ENCODE measurements around the gene ITIH5. TPM values are rescaled to one million over a fixed set of nuclear protein-coding genes. Genes with fewer than 3 reads are reported as not detected.
"Not testable (repeated sequence)": the region's sequence is repeated elsewhere in the genome, so short reads cannot be mapped to it uniquely, and the experiment has no call there.

ITIH5 gene
- total and polyA plus RNA-seq, 2 donors: 97.6 to 113 TPM

DNA sequence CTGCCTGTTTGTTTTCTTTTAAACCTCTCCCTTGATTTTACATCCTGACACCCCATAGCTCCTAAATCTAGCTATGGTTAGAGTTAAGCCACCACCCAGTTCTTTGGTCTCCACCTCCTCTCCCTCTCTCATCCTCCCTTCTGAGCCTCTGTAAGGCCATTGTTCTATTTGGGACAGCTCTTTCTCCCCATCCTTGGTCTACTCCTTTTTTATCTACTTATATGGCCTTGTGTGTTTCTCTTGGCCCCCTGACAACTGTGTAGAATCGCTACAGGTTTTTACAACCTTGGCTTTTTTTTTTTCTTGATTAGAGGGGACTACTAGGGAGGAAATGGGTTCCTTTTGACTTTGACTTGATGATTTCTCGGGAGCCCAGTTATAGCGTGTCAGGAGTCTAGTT is 3.4 kb upstream of the ITIH5 start:
- WGBS: 77% methylated on average over 3 of the region's 3 CpGs
- Histone ChIP-seq H3K36me3 (ENCODE audit: insufficient read depth) (no peaks in the 10 kb centered on the region), H3K27ac (ENCODE audit: low read depth) (no peak overlapping the region), H3K4me3 (ENCODE audit: low read depth, low read length) (no peak overlapping the region), H3K4me1 (ENCODE audit: insufficient read depth) (no peaks in the 10 kb centered on the region)
- no peak for DNase-seq (ENCODE audit: extremely low spot score)

DNA sequence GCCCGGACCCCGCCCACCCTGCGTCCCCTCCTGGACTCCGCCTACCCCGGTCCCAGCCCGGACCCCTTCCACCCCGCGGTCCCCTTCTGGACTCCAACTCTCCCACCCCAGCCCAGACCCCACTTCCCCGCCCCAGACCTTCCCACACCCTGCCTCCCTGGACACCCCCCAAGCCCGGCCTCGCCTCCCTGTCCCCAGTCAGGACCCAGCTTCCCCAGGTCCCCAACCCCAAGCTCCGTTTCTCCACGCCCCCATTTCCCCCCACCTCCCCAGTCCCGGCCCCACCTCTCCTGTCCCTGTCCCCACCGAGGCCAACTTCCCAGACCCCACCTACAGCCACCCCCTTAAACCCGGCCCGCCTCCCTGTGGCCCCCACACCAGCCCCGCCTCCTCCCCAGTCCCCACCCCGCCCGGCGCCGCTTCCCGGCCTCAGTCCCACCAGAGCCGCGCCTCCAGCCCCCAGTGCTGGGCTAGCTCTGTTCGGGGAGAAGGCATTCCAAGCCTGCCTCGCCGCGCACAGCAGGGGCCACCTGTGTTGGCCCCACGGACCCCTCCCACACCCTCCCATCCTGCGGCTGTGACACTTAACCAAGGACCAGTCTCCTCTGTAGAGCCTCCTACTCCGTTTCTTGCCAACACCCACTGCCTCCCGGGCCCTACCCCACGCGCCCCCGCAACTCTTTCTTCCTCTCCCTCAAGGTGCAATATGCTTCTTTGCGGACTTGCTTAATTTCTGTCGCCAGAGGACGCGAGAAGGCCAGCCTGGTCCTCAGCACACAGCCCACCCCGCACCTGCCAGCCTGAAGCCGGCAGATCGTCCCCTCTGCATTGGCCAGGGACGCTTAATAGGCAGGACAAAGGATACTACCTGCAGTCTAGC is 736 bp upstream of the ITIH5 start:
- H3K27ac ChIP-seq (ENCODE audit: low read depth): no peak overlapping the region
- no peak for DNase-seq (ENCODE audit: extremely low spot score)
- no peaks in the 10 kb centered on the region for H3K4me1 ChIP-seq (ENCODE audit: insufficient read depth)
- WGBS: 5% methylated on average over 41 of the region's 44 CpGs
- no peaks in the 10 kb centered on the region for H3K36me3 ChIP-seq (ENCODE audit: insufficient read depth)
- peak overlapping the region; percentile 51 for H3K4me3 ChIP-seq (ENCODE audit: low read depth, low read length)

DNA sequence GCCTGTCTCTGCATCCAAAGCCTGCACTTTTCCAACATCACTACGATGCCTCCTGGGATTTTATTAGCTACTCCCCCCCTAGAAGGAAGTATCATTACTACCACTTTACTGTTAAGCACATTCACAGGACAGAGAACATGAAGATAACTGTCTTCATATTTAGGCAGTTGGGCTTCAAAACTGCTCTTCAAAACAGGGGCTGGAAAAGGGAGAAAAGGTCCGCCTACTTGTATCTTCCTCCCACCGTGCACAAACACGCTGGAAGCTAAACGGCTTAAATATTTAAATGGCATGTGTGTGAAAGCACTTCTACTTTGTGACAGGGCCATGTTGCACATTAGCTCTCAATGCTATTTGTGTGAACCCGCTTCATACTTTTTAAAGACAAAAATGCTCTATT is 999 bp downstream of the ITIH5 start:
- peak overlapping the region; percentile 91 for H3K4me3 ChIP-seq (ENCODE audit: low read depth, low read length)
- WGBS: 6% methylated on average over 6 of the region's 6 CpGs
- no peaks in the 10 kb centered on the region for H3K36me3 ChIP-seq (ENCODE audit: insufficient read depth)
- DNase-seq (ENCODE audit: extremely low spot score): no peak
- H3K27ac ChIP-seq (ENCODE audit: low read depth): no peak overlapping the region
- H3K4me1 ChIP-seq (ENCODE audit: insufficient read depth): no peaks in the 10 kb centered on the region

DNA sequence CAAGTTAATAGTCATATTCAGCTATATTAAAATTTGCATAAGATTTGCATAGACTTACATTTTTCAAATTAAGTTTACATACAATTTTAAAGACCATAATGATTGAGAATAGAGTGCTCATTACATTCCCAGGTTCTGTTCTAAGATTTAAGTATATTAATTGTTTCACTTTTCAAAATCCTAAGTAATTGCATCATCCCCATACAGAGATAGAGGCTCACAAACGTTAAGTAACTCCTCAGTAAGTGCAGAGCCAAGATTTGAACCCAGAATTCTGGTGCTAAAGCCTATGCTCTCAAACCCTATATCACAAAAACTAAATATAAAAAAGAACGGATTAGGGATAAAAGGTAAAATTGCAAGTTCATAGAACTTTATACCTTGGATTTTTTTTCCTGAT is 2.1 kb downstream of the ITIH5 start:
- H3K4me3 ChIP-seq (ENCODE audit: low read depth, low read length): no peak overlapping the region
- 51% methylated on average over 2 of the region's 2 CpGs for WGBS
- no peak overlapping the region for H3K27ac ChIP-seq (ENCODE audit: low read depth)
- DNase-seq (ENCODE audit: extremely low spot score): no peak
- no peaks in the 10 kb centered on the region for H3K4me1 ChIP-seq (ENCODE audit: insufficient read depth)
- no peaks in the 10 kb centered on the region for H3K36me3 ChIP-seq (ENCODE audit: insufficient read depth)

DNA sequence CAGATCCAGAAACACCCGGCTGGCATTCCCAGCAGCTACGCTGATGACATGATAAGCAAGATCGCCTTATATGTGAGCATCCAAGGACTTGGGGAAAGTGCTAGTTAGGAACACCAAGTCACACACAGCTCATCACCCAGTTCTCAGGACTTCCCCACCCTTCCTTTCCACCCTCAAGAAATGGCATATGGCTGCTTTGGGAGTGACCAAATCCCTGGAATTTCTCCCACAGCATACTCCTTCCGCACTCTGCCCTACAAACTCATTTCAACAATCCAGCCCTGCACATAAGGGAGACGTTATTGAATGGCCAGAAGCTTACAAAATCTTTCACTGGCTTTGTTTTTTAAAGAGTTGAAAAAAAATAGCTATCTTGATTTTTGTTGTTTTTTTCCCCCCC is 4.2 kb downstream of the ITIH5 start:
- H3K4me3 ChIP-seq (ENCODE audit: low read depth, low read length): no peak overlapping the region
- no peaks in the 10 kb centered on the region for H3K4me1 ChIP-seq (ENCODE audit: insufficient read depth)
- H3K27ac ChIP-seq (ENCODE audit: low read depth): no peak overlapping the region
- H3K36me3 ChIP-seq (ENCODE audit: insufficient read depth): no peaks in the 10 kb centered on the region
- 59% methylated on average over 5 of the region's 5 CpGs for WGBS
- no peak for DNase-seq (ENCODE audit: extremely low spot score)

DNA sequence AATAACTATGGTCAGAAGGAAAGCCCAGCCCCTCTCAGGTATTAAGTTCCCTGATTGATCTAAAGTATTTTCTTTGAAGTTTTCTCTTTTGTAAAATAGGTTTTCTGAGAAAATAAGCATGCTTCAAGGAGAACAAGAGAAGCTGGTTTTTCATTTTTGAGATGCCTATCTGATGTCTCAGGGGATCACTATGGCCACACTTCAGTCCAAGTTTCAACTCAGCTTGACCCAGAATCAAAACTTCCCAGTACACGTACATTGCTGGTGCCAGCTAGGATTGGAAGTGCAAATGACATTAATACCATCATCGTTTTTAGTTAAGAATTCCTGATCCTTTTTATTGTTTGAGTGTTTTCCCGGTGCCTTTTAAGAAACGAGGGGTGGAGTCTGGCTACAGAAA is 7.2 kb downstream of the ITIH5 start:
- Histone ChIP-seq H3K4me1 (ENCODE audit: insufficient read depth) (no peaks in the 10 kb centered on the region), H3K4me3 (ENCODE audit: low read depth, low read length) (no peak overlapping the region)
- WGBS: 33% methylated on average over 4 of the region's 4 CpGs

DNA sequence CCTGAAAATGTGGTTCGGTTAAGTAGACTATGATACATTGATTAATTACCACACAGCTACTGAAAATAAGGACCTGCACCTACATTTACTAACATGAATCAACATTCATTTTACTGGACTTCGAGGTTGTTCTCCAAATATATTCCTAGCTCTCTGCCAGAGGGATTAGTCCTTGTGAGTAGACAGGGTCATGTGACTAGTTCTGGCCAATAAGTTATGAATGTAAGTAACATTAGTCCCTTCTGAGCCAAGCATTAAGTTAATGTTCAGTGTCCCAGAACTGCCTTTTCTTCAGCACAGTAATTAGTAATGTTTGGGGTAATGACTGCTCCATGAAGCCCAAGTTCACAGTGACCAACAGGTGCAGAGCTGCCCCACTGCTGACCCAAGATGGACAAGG is 9.2 kb downstream of the ITIH5 start:
- no peaks in the 10 kb centered on the region for H3K36me3 ChIP-seq (ENCODE audit: insufficient read depth)
- WGBS: 59% methylated on average over 2 of the region's 2 CpGs
- DNase-seq (ENCODE audit: extremely low spot score): no peak
- H3K27ac ChIP-seq (ENCODE audit: low read depth): no peak overlapping the region
- no peak overlapping the region for H3K4me3 ChIP-seq (ENCODE audit: low read depth, low read length)
- no peaks in the 10 kb centered on the region for H3K4me1 ChIP-seq (ENCODE audit: insufficient read depth)

More for the DNA sequence above, 7.2 kb downstream of the ITIH5 start:
- Histone ChIP-seq H3K36me3 (ENCODE audit: insufficient read depth) (no peaks in the 10 kb centered on the region), H3K27ac (ENCODE audit: low read depth) (no peak overlapping the region)
- no peak for DNase-seq (ENCODE audit: extremely low spot score)

DNA sequence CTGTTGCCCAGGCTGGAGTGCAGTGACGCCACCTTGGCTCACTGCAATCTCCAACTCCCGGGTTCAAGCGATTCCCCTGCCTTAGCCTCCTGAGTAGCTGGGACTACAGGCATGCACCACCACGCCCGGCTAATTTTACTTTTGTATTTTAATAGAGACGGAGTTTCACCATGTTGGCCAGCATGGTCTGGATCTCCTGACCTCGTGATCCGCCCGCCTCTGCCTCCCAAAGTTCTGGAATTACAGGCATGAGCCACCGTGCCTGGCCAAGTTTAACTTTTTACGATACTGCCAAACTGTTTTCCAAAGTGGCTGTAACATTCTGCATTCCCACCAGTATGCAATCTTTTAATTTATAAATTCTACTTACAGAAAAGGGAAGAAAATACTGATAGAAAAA is 9.7 kb downstream of the ITIH5 start:
- H3K36me3 ChIP-seq (ENCODE audit: insufficient read depth); H3K27ac ChIP-seq (ENCODE audit: low read depth); H3K4me3 ChIP-seq (ENCODE audit: low read depth, low read length); H3K4me1 ChIP-seq (ENCODE audit: insufficient read depth); DNase-seq (ENCODE audit: extremely low spot score): not testable (repeated sequence)
- WGBS: 51% methylated on average over 11 of the region's 11 CpGs

DNA sequence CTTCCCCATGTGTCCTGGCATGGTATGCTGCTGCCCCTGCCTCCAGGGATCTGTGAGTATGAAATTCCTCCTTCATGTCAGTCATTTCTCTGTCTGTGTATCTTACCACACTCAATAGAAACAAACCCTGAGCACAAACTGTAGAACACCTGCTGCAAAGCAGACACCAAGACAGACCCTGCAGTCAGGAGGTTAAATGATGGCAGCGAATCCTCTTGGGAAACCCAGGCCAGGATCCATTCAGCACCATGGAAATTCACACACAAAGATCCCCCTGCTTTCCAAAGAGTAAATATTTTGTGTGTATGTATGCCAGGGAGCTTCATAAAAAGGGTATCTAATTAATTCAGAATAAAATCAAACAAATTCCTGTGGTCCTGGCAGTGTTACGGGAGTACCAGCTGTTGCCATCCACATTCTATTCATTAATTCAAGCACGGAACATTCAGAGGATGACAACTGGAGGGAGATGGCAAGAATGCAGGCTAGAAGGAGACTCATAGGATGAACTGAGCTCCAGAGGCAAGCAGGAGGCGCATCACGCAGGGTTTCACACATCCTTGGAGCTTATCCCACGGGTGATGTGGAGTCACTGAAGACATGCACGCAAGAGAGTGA is 14.8 kb downstream of the ITIH5 start:
- no peaks in the 10 kb centered on the region for H3K4me1 ChIP-seq (ENCODE audit: insufficient read depth)
- H3K36me3 ChIP-seq (ENCODE audit: insufficient read depth): peaks cover 2% of the 10 kb centered on the region
- no peak overlapping the region for H3K27ac ChIP-seq (ENCODE audit: low read depth)
- 90% methylated on average over 7 of the region's 7 CpGs for WGBS
- H3K4me3 ChIP-seq (ENCODE audit: low read depth, low read length): no peak overlapping the region
- no peak for DNase-seq (ENCODE audit: extremely low spot score)

DNA sequence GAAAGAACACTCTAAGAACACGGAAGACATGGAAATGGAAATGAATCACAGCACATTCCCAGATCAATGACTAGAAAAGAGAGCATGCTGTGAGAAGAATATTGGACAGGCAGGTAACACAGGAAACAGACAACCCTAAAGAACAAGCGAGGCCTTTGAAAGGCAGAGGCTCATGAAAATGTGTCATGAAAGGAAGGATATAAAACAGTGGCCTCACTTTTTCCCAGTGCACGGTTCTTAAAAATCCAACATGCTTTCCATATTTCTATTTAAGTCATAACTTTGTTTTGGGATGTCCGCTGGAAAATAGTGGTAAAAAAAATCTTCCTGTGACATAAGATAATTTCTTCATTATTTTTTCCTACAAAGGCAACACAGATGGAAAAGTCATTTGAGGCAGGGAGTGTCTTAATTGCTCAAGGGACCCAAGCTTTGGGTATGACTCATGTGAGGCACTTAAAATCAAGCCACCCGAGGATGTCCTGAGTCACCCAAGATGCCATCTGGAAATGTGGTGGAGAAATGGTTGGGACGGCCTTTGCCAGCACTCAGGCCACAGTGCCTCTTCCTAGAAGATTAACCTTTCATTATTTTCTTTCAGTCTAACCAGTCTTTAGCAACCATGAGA is 17.0 kb downstream of the ITIH5 start:
- Histone ChIP-seq H3K36me3 (ENCODE audit: insufficient read depth) (peaks cover 2% of the 10 kb centered on the region), H3K27ac (ENCODE audit: low read depth) (no peak overlapping the region)

DNA sequence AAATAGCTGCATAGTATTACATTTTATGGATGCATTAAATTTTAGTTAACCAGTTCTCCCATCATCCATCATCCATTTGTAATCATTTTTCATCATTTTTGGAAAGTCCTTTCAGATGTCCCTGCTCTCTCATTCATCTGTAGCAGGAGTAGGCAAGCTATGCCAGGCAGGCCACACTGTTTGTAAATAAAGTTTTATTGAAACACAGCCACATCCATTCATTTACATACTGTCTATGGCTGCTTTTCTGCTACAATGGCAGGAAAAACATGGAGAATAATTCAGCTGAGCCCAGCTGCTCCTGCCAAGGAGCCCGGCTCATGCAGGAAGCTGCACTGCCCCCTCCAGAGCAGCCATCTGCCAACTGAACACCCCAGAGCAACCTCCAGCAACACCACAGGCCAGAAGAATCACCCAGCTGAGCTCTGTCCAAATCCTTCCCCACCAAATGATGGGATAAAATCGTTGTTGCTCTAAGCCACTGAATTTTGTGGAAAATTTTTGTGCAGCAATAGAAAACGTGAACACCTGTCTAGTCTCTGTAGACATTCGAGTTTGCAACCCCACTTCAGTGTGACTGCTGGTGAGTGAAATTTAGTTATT is 19.6 kb downstream of the ITIH5 start:
- H3K36me3 ChIP-seq (ENCODE audit: insufficient read depth): peaks cover under 1% of the 10 kb centered on the region
- no peak overlapping the region for H3K27ac ChIP-seq (ENCODE audit: low read depth)
- DNase-seq (ENCODE audit: extremely low spot score): no peak
- no peak overlapping the region for H3K4me3 ChIP-seq (ENCODE audit: low read depth, low read length)
- no peaks in the 10 kb centered on the region for H3K4me1 ChIP-seq (ENCODE audit: insufficient read depth)
- 89% methylated on average over 4 of the region's 4 CpGs for WGBS

More for the DNA sequence above, 17.0 kb downstream of the ITIH5 start:
- no peak for DNase-seq (ENCODE audit: extremely low spot score)
- 73% methylated on average over 6 of the region's 6 CpGs for WGBS
- Histone ChIP-seq H3K4me1 (ENCODE audit: insufficient read depth) (no peaks in the 10 kb centered on the region), H3K4me3 (ENCODE audit: low read depth, low read length) (no peak overlapping the region)

DNA sequence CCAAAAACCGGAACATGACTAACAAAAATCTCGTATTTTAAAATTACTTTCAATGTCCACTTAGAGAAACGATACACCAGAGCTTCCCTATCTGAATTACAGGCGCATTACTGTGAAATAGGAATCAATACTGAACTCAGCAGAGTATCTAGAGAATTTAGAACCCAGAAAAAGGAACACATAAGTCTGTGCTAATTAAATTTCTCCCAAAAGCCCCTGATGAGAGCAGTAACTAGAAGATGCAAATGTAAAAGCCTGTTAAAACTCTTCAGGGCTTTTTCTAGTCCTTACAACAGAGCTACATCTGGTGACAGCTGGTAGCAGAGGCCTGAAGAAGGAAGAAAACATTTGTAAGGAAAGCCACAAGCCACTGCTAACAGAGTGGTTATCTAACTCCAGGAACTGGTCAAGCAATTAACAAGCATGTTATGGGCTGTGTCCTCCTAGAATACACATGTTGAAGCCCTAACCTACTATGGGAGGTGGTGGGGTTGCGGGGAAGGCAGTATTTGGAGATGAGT is 24.2 kb downstream of the ITIH5 start:
- H3K4me3 ChIP-seq (ENCODE audit: low read depth, low read length): no peak overlapping the region
- no peak for DNase-seq (ENCODE audit: extremely low spot score)
- 74% methylated on average over 5 of the region's 5 CpGs for WGBS
- H3K27ac ChIP-seq (ENCODE audit: low read depth): no peak overlapping the region
- H3K36me3 ChIP-seq (ENCODE audit: insufficient read depth): no peaks in the 10 kb centered on the region
- H3K4me1 ChIP-seq (ENCODE audit: insufficient read depth): no peaks in the 10 kb centered on the region

DNA sequence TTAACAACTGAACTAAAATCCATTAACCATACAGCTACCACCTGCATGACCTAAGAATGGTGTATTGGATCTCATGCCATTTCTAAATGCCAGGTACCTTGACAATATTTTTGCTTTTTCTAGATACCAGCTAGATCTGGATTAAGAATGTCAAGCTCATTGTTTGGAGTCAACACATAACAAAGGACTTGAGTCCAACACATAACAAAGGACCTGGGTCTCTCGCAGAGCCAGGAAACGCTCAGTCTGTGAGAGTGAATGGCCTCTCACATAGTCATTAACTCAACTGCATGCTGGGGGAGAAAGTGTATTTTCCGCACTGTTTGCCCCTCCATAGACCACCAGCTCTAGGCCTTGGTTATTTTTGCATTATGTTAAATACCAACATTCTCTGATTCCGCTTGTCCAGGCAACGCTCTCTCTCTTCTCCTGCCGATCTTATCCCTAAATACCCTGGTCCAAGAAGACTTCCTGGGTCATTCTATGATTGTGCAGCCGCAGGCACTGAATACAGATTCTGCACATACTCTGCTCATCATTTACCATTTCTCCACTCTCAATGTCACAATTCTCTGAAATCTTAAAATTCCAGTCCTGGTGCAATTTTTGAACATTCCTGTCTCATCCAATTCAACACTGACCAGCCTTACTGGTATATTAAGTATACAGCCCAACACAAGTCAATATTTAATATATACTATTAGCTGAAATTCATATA is 31.2 kb downstream of the ITIH5 start:
- no peak for DNase-seq (ENCODE audit: extremely low spot score)
- 92% methylated on average over 7 of the region's 7 CpGs for WGBS
- Histone ChIP-seq H3K27ac (ENCODE audit: low read depth) (no peak overlapping the region), H3K4me1 (ENCODE audit: insufficient read depth) (no peaks in the 10 kb centered on the region), H3K36me3 (ENCODE audit: insufficient read depth) (no peaks in the 10 kb centered on the region), H3K4me3 (ENCODE audit: low read depth, low read length) (no peak overlapping the region)
